K562 (cell line): Measurements from ENCODE around the gene C3. TPM values are rescaled to one million over a fixed set of nuclear protein-coding genes. Genes with fewer than 3 reads are reported as not detected.

Experiments used
- ETS1 ChIP-seq: conservative IDR thresholded peaks from 2 replicates; pipeline ENCODE4 v1.6.1; 2011; ENCODE audit warnings: low read depth, mild to moderate bottlenecking, low read length; ENCODE audit not compliant: control insufficient read depth
- HMGXB4 ChIP-seq: sonication (generic); formaldehyde crosslinking; IDR thresholded peaks from 2 replicates; pipeline ENCODE4 v1.8.1; 2023; ENCODE audit warnings: mild to moderate bottlenecking, missing genetic modification reagents
- ILF3 ChIP-seq: fragments of 450-650 bp; IDR thresholded peaks from 2 replicates; pipeline ENCODE4 v1.6.1; 2018; ENCODE audit warnings: antibody characterized with exemption, mild to moderate bottlenecking, moderate library complexity, borderline replicate concordance
- IRF2 ChIP-seq: sonication (generic); formaldehyde crosslinking; IDR thresholded peaks from 2 replicates; pipeline ENCODE4 v1.8.1; 2022; ENCODE audit warnings: mild to moderate bottlenecking, missing genetic modification reagents
- KHSRP ChIP-seq: fragments of 450-650 bp; IDR thresholded peaks from 2 replicates; pipeline ENCODE4 v1.6.1; 2017
- LCOR ChIP-seq: sonication (generic); formaldehyde crosslinking; IDR thresholded peaks from 2 replicates; pipeline ENCODE4 v1.8.0; 2022; ENCODE audit warnings: mild to moderate bottlenecking, missing genetic modification reagents
- MTF1 ChIP-seq: fragments of 250-450 bp; sonication (Bioruptor Pico); IDR thresholded peaks from 2 replicates; pipeline ENCODE4 v1.9.0; 2021; ENCODE audit warnings: moderate library complexity, mild to moderate bottlenecking, inconsistent platforms, borderline replicate concordance
- NKRF ChIP-seq: fragments of 450-650 bp; IDR thresholded peaks from 2 replicates; pipeline ENCODE4 v1.6.1; 2016; ENCODE audit warnings: borderline replicate concordance
- SUPT5H ChIP-seq: fragments of 450-650 bp; IDR thresholded peaks from 2 replicates; pipeline ENCODE4 v1.6.1; 2016
- ZNF3 ChIP-seq: fragments of 250-450 bp; sonication (Bioruptor Pico); IDR thresholded peaks from 2 replicates; pipeline ENCODE4 v1.5.0; 2021; ENCODE audit warnings: mild to moderate bottlenecking, moderate library complexity
- ZNF318 ChIP-seq, 2 experiments: fragments of 450-650 bp; IDR thresholded peaks; 2 replicates each; pipeline ENCODE4 v1.6.1; 2016; ENCODE audit warnings: mild to moderate bottlenecking in 2 of 2, borderline replicate concordance in 1 of 2, low read depth in 1 of 2, moderate library complexity in 1 of 2
- polyA plus RNA-seq, 8 experiments: library from polyadenylated mRNA; depleted of rRNA in 4 of 8; stranded (reverse) in 5 of 8; unstranded in 3 of 8; fragments of >200 nt; fragmentation: Nextera tagmentation in 2 of 8; fragmentation: Illumina TruSeq in 1 of 8; extraction: Ambion mirVana in 2 of 8; extraction: Trizol in 1 of 8; gene quantifications; 2 replicates each; pipeline versions ENCODE4 v1.2.1 to v1.2.3, GENCODE V29; 2011 to 2014; ENCODE audit warnings: inconsistent platforms in 1 of 8, missing spikeins in 1 of 8
- total RNA-seq, 7 experiments: library from RNA; depleted of rRNA in 6 of 7; stranded (reverse); fragments of >200 nt in 6 of 7; fragmentation: Illumina TruSeq in 2 of 7; extraction: Trizol in 2 of 7; gene quantifications; 2 replicates each; pipeline versions ENCODE4 v1.2.1 to v1.2.3, GENCODE V29; 2011 to 2021; ENCODE audit warnings: low replicate concordance in 1 of 7

The C3 gene
- total and polyA plus RNA-seq, 9 of the 15 experiments (the other 6 are each of a cell fraction or from before 2014, with no cell fraction given) = 0.59 to 10.6 (median 2.2) TPM

DNA sequence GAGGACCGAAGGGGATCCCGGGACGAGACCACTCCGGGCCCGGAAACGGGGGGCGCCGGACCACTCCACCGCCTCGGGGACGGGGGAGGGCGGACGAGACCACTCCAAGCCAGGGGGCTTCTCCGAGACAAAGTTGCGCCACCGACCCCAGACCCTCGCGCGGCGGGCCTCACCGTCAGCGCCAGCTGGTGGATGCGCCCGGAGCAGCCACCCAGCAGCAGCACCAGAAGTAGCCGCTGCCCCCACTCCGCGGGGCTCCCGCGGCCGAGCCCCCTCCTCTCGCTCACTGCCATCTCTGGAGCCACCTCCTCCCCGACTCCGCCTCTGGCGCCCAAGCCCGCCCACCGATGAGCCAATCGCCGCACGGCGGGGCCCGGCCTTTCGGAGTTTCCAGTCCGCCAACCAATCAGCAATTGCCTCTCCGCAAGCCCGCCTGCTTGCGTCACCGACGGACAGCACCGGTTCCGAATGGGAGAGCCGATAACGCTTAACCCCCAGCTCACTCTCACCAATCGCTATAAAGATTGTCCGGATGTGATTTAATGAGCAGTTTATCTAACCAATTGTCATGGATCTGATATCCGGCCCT, 16.9 kb upstream of the C3 start, which contains the start of gene GPR108 (continued):
- no peak for TF ChIP-seq ZNF318 (IDR thresholded peaks at IDR 0.05; ENCODE audit: borderline replicate concordance in 1 of 2, low read depth in 1 of 2)
- no peak; the same call in 1 of the 2 replicates for TF ChIP-seq ILF3
- TF ChIP-seq LCOR = no peak
- no peak for TF ChIP-seq HMGXB4
- no peak for TF ChIP-seq ZNF3 (CRISPR knock-in tag)
- TF ChIP-seq SUPT5H = no peak
- no peak for TF ChIP-seq MTF1 (CRISPR knock-in tag)
- TF ChIP-seq IRF2 (CRISPR knock-in tag) = no peak
- no peak for TF ChIP-seq NKRF
- TF ChIP-seq ETS1 = 0 out of 2 replicates have a peak, but pooled peaks have one; percentile 53
- TF ChIP-seq KHSRP = peak; percentile 67; the same call in 1 of the 2 replicates
